Colonic mucosa (tissue), 4 donors: ENCODE data around the gene KLHL8. TPM values are rescaled to one million over a fixed set of nuclear protein-coding genes. Genes with fewer than 3 reads are reported as not detected.

Experiments
- DNase-seq: peaks from one replicate; pipeline ENCODE4 v3.0.0-alpha.2; 2020
- H3K27ac ChIP-seq: fragments of 200-600 bp; one replicate; pipeline ENCODE4 v1.8.0; 2021
- H3K27me3 ChIP-seq: fragments of 200-600 bp; one replicate; pipeline ENCODE4 v1.8.0; 2021
- H3K36me3 ChIP-seq: fragments of 200-600 bp; one replicate; pipeline ENCODE4 v1.8.0; 2021
- H3K4me1 ChIP-seq: fragments of 200-600 bp; one replicate; pipeline ENCODE4 v1.8.0; 2021; ENCODE audit warnings: mild to moderate bottlenecking
- H3K4me3 ChIP-seq: fragments of 200-600 bp; one replicate; pipeline ENCODE4 v1.8.0; 2021
- H3K9ac ChIP-seq, 2 donors: one replicate each; pipeline ENCODE4 v1.7.0; 2013; ENCODE audit warnings: control low read depth in 2 of 2, low read depth in 2 of 2, low read length in 2 of 2
- H3K9me3 ChIP-seq: fragments of 200-600 bp; one replicate; pipeline ENCODE4 v1.8.0; 2021
- CTCF ChIP-seq: fragments of 200-600 bp; IDR thresholded peaks from one replicate; pipeline ENCODE4 v1.8.0; 2022; ENCODE audit warnings: antibody characterized with exemption, mild to moderate bottlenecking
- intact Hi-C: fragments of 100-400 bp; cut with DNase I; formaldehyde crosslinking; loops from one replicate; pipeline ENCODE4 v1.14.1; 2022
- total RNA-seq, 2 donors: library from RNA; stranded (reverse); fragmentation: NEBNext Ultra II Directional in 1 of 2; extraction: Animal tissue kit (Norgen Biotek cat#: 25700) in 1 of 2; gene quantifications; one replicate each; pipeline ENCODE4 v1.2.1, GENCODE V29; 2021
- donor health status: healthy.
- donor health status: DM: no; HTN: no; CAD: no.
- donor health status: DM: no; HTN: no; CAD: no.

KLHL8 gene
- total RNA-seq, 2 donors from 2014 or later: 19.5 to 19.7 TPM

- H3K4me3 ChIP-seq: no peak overlapping the region
- no peaks in the 10 kb centered on the region for H3K27me3 ChIP-seq
- no peak for DNase-seq
- no peaks in the 10 kb centered on the region for H3K4me1 ChIP-seq
- peaks cover 21% of the 10 kb centered on the region for H3K36me3 ChIP-seq
- no peak overlapping the region for H3K27ac ChIP-seq
- TF ChIP-seq CTCF: no peak
- no peak overlapping the region for H3K9ac ChIP-seq
- intact Hi-C loops: no loop called here
- no peaks in the 10 kb centered on the region for H3K9me3 ChIP-seq
These were observed 102.7 kb downstream of the KLHL8 start for GRCh38 chr4:87117732-87118075.

- H3K9me3 ChIP-seq: no peaks in the 10 kb centered on the region
- intact Hi-C loops: no loop called here
- no peak overlapping the region for H3K9ac ChIP-seq
- no peak for TF ChIP-seq CTCF
- H3K4me1 ChIP-seq: no peaks in the 10 kb centered on the region
- no peak overlapping the region for H3K27ac ChIP-seq
- no peaks in the 10 kb centered on the region for H3K27me3 ChIP-seq
- peaks cover 21% of the 10 kb centered on the region for H3K36me3 ChIP-seq
- H3K4me3 ChIP-seq: no peak overlapping the region
- no peak for DNase-seq
These were observed 103.2 kb downstream of the KLHL8 start for GRCh38 chr4:87117051-87117731.

GRCh38 chr4:87116231-87116630, 104.2 kb downstream of the KLHL8 start:
- H3K27me3 ChIP-seq: no peaks in the 10 kb centered on the region
- peaks cover 21% of the 10 kb centered on the region for H3K36me3 ChIP-seq
- H3K9ac ChIP-seq: no peak overlapping the region
- TF ChIP-seq CTCF: no peak
- H3K4me1 ChIP-seq: no peaks in the 10 kb centered on the region
- DNase-seq: no peak
- H3K4me3 ChIP-seq: no peak overlapping the region
- no peaks in the 10 kb centered on the region for H3K9me3 ChIP-seq
- H3K27ac ChIP-seq: no peak overlapping the region
- intact Hi-C loops: no loop called here

- peaks cover 21% of the 10 kb centered on the region for H3K36me3 ChIP-seq
These were observed 106.0 kb downstream of the KLHL8 start for GRCh38 chr4:87114245-87115062.

GRCh38 chr4:87112063-87112462, 108.4 kb downstream of the KLHL8 start:
- Histone ChIP-seq H3K9me3 (no peaks in the 10 kb centered on the region), H3K4me1 (no peaks in the 10 kb centered on the region), H3K36me3 (peaks cover 19% of the 10 kb centered on the region), H3K27me3 (no peaks in the 10 kb centered on the region), H3K9ac (no peak overlapping the region), H3K4me3 (no peak overlapping the region), H3K27ac (no peak overlapping the region)
- DNase-seq: no peak
- intact Hi-C loops: no loop called here
- no peak for TF ChIP-seq CTCF

More at GRCh38 chr4:87114245-87115062, 106.0 kb downstream of the KLHL8 start:
- Histone ChIP-seq H3K9ac (no peak overlapping the region), H3K27ac (no peak overlapping the region), H3K4me1 (no peaks in the 10 kb centered on the region), H3K4me3 (no peak overlapping the region), H3K9me3 (no peaks in the 10 kb centered on the region), H3K27me3 (no peaks in the 10 kb centered on the region)
- no peak for DNase-seq
- intact Hi-C loops: no loop called here
- TF ChIP-seq CTCF: no peak

Other genes with a start within 250 kb of the KLHL8 start
- 1 to 10 TPM in 1 of 2 donors, under 1 TPM in 1; 0.77 to 1.1 TPM for gene HSD17B13, start 102.3 kb upstream of the KLHL8 start, total RNA-seq
- gene HSD17B11, start 170.6 kb upstream of the KLHL8 start, total RNA-seq: 100 to 1,000 TPM; 138 to 219 TPM
- 10 to 100 TPM; 31.4 to 52.0 TPM for gene NUDT9, start 202.0 kb upstream of the KLHL8 start, total RNA-seq